Renal cortical epithelial cell (primary cell): ENCODE data around the gene BET1L. TPM values are rescaled to one million over a fixed set of nuclear protein-coding genes. Genes with fewer than 3 reads are reported as not detected.

Experiments
- DNase-seq: peaks from one replicate; pipeline ENCODE4 v3.0.0-alpha.2; 2011; ENCODE audit warnings: low read depth
- total RNA-seq: library from RNA; depleted of rRNA; stranded (reverse); fragments of >200 nt; gene quantifications from 2 replicates; pipeline ENCODE4 v1.2.3, GENCODE V29; 2014

BET1L gene
- total RNA-seq, 1 donor from 2014 or later = 23.7 TPM

DNA sequence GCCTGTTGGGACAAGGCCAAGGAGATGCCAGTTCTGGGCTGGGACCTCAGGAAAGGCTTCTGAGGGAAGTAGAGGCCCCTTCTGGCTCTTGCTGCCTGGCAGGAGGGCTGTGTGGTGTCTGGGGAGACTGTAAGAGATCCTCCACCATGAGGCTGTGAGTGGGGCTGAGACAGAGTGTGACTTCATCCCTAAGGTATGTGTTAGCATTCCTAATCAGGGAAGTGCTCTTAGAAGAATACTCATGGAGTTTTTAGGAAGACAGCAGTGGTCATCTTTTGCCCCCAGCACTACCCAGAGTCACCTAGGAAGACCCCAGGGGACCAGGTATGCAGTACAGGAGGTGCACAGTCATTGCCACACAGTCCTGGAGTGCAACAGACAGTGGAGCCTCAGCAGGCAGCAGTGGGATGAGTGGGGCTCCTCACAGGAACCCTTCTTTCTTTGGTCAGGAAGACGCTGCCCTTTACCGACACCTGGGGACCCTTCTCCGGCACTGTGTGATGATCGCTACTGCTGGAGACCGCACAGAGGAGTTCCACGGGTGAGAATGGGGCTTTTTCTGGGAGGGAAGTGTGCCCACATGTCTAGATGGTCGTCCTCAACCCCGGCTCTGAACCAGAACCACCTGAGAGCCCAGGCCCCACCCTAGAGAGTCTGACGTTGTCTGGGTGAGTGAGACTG lies 3.1 kb upstream of the BET1L start:
- peak; percentile 60 for DNase-seq

DNA sequence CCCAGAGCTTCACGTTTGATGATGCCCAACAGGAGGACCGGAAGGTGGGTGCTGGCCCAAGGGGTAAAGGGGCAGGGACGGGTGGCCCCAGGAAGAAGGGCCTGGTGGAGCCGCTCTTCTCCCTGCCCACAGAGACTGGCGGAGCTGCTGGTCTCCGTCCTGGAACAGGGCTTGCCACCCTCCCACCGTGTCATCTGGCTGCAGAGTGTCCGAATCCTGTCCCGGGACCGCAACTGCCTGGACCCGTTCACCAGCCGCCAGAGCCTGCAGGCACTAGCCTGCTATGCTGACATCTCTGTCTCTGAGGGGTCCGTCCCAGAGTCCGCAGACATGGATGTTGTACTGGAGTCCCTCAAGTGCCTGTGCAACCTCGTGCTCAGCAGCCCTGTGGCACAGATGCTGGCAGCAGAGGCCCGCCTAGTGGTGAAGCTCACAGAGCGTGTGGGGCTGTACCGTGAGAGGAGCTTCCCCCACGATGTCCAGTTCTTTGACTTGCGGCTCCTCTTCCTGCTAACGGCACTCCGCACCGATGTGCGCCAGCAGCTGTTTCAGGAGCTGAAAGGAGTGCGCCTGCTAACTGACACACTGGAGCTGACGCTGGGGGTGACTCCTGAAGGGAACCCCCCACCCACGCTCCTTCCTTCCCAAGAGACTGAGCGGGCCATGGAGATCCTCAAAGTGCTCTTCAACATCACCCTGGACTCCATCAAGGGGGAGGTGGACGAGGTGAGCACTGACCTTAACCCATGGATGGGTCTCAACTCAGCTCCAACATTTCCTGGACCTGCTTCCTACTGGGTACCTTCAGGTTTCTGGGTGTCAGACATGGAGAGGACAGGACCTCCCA lies 2.3 kb upstream of the BET1L start:
- no peak for DNase-seq

DNA sequence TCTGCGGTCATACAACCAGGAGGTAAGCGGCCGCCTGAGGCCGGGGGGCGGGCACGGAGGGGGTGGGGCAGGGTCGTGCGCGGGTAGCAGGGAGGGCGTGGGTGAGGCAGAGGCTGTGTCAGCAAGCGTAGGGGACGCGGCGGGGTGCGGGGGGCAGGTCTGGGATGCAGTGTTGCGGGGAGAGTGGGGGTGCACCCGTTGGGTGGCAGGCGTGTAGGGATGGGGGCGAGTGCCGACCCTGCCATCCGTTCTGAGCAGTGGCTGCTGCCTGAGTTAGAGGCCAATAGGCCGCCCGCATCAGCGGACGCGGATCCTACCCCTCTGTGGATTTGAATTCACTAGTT lies 1.7 kb upstream of the BET1L start:
- no peak for DNase-seq

DNA sequence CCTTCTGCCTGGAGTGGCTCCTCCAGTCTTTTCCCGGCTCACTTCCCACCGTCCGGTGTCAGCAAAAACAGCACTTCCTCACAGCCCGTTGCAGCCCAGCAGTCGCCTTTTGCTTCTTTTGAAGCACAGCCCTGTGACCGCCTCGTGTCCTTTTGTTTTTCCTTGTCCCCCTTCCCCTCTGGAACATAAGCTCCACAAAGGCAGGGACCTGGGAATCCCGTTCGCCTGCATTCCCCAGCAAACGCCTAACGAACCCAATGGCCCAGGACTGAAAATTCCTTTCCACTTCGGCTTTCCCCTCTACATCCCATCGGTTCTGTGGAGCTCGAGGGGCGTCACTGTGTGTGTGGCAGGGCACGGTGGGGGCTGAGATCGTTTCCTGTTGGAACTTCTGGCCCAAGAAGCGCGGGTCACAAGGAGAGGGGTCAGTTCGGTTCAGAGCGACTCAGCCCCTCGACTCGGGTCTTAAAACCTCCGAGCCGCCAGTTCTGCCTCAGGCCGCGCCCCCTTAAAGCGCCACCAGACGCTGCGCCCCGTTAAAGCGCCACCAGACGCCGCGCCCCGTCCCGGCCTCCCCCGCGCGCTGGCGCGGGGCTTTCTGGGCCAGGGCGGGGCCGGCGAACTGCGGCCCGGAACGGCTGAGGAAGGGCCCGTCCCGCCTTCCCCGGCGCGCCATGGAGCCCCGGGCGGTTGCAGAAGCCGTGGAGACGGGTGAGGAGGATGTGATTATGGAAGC lies 1.1 kb upstream of the BET1L start:
- DNase-seq = peak; percentile 22

DNA sequence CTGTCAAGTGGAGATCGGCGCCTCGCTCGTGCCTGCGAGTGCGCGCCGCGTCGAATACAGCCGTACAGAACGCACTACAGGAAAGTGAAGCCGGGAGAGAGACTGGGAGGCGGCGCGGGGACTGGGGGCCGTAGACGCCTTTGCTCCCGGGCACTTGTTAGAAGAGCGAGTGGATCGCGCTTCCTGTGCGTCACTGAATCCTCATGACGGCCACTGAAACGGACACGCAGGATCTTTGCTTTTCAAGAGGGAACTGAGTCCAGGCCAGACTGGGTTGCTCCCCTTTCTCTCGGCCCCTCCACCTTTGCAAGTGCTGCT lies 623 bp upstream of the BET1L start:
- DNase-seq = peak; percentile 16

DNA sequence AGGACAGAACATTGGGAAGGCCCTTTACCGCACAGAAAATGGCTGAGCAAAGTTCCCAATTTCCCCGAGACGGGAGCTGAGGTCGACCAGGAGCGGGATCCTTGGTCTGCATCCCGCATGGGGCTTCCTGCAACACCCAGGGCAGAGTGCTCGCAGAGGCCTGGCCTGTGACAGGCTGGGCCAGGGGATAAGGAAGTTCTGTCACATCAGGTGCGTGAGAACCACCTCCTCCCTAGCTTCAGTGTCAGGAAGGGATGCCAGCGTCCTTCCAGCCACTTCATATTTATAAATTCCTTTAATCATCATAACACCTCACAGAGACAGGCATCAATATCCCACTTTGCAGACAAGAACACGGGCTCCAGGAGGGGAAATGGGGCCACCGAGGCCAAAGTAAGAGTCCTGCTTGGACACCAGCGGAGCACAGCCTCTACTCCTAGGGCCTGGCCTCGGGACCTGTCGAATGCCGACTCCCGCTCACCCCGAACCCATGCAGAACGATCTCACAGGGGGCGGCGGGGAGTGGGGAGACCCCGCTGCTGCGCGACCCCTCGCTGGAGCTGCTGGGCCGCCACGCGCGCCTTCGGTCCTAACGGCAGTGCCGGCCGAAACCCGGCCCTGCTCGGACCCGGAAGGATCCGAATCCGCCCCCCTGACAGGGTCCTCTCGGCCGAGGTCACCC lies 532 bp downstream of the BET1L start:
- no peak for DNase-seq

DNA sequence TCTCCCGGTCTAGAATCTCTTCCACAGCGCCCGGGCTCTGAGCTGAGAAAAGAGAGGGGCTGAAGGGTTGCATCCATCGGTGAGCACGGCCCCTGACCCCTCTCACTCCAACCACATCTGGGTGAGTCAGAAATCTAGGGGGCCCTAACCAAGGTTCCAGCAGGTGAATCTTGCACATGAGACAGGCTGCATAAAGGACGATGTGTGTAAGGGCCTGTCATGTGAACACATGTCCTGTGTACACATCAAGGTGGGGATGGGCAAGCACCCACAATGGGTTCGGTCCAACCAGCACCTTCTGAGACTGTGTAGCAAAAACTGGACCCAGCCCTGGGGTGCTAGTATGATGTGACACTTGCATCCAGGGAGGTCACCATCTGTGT lies 1.2 kb downstream of the BET1L start:
- no peak for DNase-seq

DNA sequence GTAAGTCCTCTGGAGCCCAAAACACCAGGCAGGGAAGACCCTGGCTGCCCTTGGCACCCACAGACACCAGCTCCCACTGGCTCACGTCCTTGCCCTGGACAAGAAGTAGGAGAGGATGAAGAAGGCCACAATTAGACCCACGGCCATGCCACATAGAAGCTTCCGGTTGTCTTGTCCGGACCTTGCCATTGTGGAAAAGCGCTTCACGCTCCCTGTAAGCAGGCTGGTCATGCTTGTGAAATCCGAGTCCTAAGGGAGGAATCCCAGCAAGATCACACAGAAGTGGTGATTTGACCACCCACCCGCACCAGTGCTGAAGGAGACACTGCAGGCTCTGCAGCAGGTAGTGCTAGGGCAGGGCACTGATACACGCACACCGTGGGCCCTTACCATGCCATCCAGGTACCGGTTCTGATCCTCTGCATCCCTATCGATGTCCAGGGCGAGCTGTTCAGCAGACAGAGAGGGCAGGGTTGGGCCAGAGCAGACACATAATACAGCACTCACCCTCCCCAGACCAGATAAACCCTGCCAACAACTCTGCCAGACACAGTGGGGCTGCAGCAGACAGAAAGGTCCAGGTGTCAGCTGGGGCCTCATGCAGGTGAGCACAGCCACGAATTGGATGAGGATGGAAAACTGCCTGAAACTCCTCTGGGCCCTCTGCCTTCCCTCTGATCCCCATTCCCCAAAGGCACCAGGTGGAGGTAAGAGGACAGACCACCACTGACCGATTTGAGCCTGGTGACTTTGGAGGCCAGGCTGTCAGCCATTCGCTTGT lies 1.8 kb downstream of the BET1L start:
- DNase-seq = no peak

DNA sequence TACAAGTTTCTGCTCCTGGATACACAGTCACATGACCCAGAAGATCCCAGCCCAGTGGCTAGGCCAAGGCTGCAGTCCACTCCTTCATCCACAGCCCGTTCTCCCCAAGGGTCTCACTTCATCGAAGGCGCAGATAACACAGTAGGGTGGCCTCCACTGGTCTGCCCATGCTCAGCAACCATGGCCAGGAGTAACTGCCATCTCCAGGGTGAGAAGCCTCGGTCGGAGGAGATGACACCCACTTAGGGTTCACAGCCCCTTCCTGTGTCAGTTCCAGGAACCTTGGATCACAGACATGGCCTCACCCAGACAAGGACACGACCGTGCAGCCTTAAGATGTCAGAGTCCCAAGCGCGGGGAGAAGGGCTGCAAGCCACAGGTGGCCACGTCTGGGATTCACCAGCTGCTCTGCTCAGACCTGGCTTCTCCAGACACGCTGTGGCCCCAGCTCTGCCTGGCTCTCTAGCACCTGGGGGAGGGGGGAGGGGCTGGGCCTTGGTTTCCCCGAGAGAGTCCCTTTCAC lies 2.6 kb downstream of the BET1L start:
- DNase-seq = no peak

DNA sequence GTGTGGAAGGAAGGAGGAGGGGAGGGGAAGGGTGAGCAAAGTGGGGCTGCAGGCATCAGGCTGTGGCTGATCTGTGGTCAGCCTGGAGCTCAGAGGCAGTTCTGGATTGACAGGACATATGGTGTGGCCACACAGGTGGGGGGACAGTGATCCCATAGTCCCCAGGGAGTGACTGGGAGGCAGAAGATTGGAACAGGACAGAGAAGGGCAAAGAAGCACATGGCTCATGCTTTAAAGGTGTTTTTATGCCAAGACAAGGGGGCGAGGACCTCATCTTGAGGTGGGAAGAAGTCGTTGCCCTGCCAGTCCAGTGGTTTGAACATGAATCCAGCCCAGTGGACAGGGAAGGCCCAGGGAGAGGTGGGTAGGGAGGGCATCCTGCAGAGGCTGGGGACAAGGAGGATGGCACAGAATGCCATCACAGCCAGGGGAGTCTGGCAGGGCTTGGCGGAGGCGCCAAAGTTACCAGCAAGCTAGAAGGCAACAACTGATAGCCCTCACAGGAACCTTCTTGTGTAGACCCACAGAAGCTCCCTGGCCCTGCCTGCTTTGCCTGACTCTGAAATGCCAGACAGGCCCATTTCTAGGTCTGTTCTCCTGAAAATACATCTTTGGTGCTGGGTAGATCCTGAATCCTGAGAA lies 3.1 kb downstream of the BET1L start:
- no peak for DNase-seq

DNA sequence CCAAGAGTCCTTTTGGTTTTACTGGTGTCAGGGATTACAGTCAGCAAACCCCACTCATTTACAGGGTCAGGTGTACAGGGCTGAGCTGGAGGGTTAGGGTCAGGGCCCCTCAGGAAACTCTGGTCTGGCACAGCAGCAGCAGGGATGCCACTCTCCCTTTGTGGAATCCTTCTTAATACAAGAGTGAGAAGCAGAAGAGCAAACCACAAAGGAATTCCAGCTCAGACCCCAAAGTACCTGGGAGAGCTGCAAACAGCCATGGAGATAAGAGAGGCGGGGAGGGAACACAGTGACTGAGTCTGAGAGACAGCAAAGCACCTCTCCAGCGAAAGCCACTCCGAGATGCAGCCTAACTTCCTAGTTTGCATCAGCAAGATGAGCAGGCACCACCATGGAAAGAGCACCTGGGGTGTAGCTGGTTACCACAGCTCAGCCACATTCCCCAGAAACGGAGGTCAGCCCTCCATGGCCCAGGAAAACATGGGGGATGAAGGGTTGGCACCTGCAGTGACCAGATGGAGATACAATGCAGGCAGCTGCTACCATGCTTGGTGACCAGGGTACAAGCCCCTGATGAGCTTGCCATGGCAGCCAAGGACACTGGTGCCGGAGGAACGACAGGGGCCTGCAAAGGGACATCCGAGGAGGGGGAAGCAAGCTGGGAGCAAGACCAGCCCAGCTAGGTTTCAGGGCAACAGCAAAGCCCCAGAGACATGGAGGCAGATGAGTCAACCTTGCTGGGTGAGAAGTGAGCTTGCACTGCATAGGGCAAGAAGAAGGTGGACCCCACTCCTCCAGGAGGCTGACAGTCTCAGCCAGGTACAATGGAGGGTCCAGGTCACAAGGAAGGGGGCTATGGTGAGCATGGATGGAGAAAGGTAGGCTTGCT lies 3.9 kb downstream of the BET1L start:
- DNase-seq = no peak

DNA sequence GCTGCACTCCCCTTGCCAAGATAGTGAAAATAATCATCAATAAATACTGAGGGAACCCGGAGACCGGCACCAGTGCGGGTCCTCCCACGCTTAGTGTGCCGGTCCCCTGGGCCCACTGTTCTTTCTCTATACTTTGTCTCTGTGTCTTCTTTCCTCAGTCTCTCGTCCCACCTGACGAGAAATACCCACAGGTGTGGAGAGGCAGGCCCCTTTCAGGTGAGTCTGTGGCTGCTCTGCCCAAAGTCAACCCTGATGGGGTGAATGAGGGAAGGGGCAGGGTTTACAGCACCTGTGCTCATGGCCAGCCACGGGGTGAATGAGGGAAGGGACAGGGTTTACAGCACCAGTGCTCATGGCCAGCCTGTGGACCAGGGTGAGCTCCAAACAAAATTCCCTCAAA lies 4.7 kb downstream of the BET1L start:
- no peak for DNase-seq

DNA sequence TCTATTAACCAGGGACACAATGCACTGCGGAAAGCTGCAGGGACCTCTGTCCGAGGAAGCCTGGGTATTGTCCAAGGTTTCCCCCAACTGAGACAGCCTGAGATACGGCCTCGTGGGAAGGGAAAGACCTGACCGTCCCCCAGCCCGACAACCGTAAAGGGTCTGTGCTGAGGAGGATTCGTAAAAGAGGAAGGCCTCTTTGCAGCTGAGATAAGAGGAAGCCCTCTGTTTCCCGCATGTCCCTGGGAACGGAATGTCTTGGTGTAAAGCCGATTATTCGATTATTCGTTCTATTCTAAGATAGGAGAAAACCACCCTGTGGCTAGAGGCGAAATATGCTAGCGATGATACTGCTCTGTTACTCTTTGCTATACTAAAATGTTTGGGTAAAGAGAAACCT lies 5.2 kb downstream of the BET1L start:
- no peak for DNase-seq

DNA sequence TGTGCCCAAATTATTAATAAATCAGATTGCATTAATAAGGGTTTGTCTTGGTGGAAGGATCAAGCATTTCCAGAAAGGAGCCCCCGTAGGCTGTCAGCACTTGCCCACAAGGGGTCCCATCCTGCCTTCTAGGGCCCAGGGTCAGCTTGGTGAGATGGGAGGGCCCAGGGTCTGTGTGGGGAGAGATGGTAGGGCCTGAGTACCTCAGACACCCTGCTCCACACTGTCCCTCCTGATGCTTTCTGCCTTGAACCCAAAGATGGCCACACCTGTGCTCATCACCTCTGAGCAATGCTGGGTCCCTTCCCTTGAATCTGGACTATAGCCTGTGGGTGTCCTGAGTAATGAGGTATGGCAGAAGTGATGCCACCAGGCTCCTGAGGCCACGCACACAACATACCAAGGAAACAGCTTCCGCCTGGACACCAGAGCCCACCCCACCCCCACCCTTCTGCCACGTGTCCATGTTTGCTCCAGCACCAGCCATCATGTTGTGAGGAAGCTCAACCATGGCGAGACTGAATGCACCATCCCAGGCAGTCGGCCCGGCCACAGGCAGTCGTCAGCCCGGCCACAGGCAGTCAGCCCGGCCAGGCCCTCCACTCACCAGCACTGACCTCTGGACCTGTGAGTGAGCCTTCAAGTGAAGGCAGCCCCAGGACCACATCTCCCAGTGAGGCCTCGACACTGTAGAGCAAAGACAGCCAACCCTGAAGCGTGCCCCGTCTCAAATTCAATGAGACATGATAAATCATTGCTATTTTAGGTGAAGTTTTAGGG lies 6.8 kb downstream of the BET1L start:
- DNase-seq = no peak

DNA sequence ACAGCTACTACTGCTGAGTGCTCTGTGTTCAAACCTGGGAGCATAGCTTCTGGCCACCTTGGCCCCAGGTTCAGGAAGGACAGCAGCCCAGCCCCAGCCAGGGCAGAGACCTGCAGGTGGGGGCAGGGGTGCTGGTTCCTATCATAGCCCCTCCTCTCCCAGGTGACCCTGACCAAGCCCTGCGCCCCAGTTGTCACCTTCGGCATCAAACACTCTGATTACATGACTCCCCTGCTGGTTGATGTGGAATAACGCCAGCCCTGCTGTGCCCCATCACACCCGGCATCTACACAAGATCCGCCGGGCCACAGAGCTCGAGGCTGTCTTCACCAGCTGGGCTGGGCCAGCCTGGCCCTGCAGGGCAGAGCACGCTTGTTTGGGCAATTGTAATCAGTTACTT lies 7.4 kb downstream of the BET1L start:
- no peak for DNase-seq

DNA sequence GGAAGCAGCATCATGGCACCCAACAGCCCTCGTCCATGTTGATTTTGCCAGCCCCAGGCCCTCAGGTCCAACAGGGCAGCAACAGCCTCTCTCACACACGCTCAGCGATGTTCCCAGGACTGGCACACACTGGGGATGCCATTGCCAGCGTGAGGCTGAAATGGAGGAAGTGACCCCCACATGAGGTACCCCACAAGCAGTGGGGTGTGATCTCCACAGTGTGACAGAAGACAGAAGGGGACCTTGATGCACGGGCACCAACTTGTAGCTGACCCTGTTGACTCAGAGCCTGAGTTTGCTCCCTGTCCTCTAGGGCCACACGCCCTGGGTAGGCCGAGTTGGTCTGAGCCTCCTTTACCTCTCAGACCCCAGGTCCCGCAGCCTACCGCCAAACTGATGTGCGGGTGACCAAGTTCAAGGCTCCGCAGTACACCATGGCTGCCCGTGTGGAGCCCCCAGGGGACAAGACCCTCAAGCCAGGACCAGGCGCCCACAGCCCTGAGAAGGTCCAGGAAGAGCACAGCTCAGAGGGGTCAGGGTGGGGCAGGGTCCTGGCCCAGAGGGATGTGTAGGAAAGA lies 8.1 kb downstream of the BET1L start:
- no peak for DNase-seq

DNA sequence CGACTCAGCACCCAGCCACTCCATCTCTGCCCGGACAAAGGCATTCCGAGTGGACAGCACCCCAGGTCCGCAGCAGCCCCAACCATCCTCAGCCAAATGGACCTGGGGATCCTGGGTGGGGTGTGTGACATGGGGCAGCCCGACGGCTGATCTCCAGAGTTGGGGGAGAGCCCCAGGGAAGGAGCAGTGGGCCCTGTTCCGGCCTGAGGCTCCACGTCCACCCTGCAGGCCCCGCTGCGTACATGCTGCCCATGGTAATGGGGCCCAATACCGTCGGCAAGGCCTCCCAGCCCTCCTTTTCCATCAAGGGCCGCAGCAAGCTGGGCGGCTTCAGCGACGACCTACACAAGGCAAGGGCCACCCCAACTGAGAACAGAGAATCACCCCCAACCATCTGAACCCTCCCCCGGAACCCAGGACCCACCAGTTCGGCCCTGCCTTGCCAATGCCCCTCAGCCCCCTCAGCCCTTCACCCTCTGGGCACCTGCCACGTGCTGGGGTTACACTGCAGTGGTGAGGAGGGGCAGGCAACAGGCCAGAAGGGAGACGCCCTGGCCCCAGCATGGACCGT lies 8.9 kb downstream of the BET1L start:
- no peak for DNase-seq

DNA sequence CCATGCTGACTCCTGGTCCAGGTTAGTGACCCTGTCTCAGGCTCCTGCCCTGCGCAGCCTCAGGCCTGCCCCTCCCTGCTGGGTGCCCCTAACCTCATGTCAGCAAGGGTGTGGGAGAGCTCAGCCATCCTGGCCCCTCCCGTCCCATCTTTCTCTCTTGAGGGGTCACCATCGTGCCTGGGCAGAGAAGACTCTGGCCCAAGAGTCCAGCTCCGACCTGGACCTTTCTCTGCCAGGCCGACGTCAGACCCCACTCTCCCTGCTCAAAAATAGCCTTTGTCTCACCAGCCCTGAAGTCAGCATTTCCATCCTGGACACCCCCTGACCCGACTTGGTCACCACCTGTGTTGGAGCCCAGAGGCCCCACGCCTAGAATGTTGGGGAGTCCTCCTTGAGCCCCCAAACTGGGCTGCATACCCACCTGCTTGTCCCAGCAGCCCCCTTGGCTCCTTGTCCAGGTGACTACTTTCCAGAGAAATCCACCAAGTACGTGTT lies 9.4 kb downstream of the BET1L start:
- DNase-seq = no peak
